ENCODE results near the gene ZC3H13. TPM values are rescaled to one million over a fixed set of nuclear protein-coding genes. Genes with fewer than 3 reads are reported as not detected.

The ZC3H13 gene
- total RNA-seq, 1 experiment from 2014 or later: 8.2 TPM

DNA sequence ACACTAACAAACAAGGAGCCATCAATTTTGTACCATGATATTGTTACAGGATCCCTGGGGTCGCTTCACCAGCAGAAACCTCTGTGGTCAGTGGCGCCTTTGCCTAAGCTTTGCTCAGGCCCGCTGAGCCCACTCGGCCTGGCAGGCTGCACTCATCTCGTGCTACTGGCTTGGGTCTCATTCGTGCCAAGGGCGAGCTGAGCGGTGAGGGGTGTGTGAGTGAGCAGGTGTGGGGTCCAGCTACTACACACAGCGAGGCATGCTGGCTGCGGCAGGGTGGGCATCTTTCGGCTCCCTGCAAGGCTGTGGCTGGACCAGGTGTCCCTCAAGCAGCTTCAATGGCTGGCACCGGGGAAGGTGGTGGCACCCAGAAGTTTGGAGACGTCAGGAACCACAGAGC lies 33.2 kb upstream of the ZC3H13 start:
- Histone ChIP-seq H3K27me3 (ENCODE audit: control insufficient read depth, insufficient read depth, low read length) (no peaks in the 10 kb centered on the region), H3K36me3 (replicated peaks; ENCODE audit: control insufficient read depth, insufficient read depth, low read length) (no peaks in the 10 kb centered on the region), H3K4me3 (ENCODE audit: insufficient read depth, low read depth, low read length) (no peak overlapping the region)
- DNase-seq: no peak

DNA sequence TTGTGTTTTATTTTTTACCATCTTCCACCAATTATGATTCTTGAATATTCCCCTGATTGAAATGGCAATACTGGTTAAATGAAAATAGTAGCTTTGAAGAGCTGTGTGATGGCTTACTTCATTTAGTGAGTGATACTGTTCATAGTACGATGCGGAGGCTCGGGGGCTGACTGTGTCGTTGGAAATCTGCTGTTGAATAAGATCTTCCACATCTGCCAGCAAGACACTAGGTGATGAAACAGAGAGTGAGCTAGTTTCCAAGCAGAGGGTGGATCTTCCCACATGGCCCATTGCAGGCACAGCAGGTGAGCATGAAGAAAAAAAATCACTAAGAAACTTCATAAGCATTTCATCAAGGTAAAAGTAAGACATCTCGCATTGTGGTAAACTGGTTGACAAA lies 29.8 kb upstream of the ZC3H13 start:
- H3K27me3 ChIP-seq (ENCODE audit: control insufficient read depth, insufficient read depth, low read length): no peaks in the 10 kb centered on the region

DNA sequence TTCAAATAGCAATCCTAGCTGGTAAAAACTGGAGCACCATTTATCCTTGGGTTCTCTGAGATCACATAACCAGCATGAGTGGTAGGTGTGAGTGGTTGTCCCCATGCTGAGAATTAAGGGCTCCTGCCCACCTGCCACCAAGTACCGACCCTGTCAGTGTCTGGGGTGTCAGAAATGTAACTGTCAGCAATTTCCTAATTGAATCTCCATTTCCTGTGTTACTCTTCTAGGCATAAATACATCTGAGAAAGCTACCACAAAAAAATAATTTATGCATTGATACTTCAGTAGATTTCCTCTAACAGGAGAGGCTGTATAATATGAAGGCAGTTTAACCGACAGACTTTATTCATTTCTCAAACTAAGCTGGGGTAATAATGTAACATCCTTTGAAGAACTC lies 27.2 kb upstream of the ZC3H13 start:
- no peak overlapping the region for H3K4me3 ChIP-seq (ENCODE audit: insufficient read depth, low read depth, low read length)
- no peaks in the 10 kb centered on the region for H3K27me3 ChIP-seq (ENCODE audit: control insufficient read depth, insufficient read depth, low read length)
- no peaks in the 10 kb centered on the region for H3K36me3 ChIP-seq (replicated peaks; ENCODE audit: control insufficient read depth, insufficient read depth, low read length)
- no peak for DNase-seq

More for the DNA sequence above, 29.8 kb upstream of the ZC3H13 start:
- Histone ChIP-seq H3K36me3 (replicated peaks; ENCODE audit: control insufficient read depth, insufficient read depth, low read length) (no peaks in the 10 kb centered on the region), H3K4me3 (ENCODE audit: insufficient read depth, low read depth, low read length) (no peak overlapping the region)
- no peak for DNase-seq

DNA sequence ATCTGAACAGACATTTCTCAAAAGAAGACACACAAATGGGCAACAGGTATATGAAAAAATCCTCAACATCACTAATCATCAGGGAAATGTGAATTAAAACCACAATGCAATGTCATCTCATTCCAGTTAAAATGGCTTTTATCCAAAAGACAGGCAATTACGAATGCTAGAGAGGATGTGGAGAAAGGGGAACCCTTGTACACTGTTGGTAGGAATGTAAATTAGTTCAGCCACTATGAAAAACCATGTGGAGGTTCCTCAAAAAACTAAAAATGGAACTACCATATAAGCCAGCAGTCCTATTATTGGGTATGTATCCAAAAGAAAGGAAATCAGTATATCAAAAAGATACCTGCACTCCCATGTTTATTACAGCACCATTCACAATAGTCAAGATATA lies 24.7 kb upstream of the ZC3H13 start:
- H3K27me3 ChIP-seq (ENCODE audit: control insufficient read depth, insufficient read depth, low read length): no peaks in the 10 kb centered on the region
- H3K4me3 ChIP-seq (ENCODE audit: insufficient read depth, low read depth, low read length): no peak overlapping the region
- no peak for DNase-seq

DNA sequence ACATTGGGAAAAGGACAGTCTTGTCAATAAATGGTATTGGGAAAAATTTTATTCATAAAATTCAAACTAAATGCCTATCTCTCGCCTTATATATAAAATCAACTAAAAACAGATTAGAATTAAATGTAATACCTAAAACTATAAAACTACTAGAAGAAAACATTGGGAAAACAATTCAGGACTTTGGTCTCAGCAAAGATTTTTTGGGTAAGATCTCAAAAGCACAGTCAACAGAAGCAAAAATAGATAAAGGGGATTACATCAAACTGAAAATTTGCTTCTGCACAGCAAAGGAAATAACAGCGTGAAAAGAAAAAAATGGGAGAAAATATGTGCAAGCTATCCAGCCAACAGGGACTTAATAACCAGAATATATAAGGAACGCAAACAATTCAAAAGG lies 24.3 kb upstream of the ZC3H13 start:
- no peaks in the 10 kb centered on the region for H3K27me3 ChIP-seq (ENCODE audit: control insufficient read depth, insufficient read depth, low read length)
- no peaks in the 10 kb centered on the region for H3K36me3 ChIP-seq (replicated peaks; ENCODE audit: control insufficient read depth, insufficient read depth, low read length)
- no peak overlapping the region for H3K4me3 ChIP-seq (ENCODE audit: insufficient read depth, low read depth, low read length)
- DNase-seq: no peak

More for the DNA sequence above, 24.7 kb upstream of the ZC3H13 start:
- H3K36me3 ChIP-seq (replicated peaks; ENCODE audit: control insufficient read depth, insufficient read depth, low read length): no peaks in the 10 kb centered on the region

DNA sequence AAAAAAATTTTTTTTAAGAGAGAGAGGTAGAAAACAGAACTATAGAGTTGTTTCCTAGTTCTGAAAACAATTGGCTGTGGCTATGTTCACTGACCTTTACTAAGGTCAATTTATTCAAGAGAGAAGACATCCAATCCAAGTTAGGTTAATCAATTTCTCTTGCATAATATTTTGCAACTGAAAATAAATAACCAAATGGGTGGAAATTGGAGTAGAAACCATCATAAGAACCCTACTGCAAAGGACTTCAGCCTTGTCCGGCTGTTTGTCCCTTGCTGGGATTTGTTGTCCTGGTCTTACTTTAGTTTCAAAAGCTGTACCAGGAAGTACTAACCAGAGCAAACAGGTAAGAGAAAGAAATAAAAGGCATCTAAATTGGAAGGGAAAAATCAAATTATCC lies 23.3 kb upstream of the ZC3H13 start:
- DNase-seq: no peak
- H3K27me3 ChIP-seq (ENCODE audit: control insufficient read depth, insufficient read depth, low read length): no peaks in the 10 kb centered on the region
- H3K4me3 ChIP-seq (ENCODE audit: insufficient read depth, low read depth, low read length): no peak overlapping the region
- no peaks in the 10 kb centered on the region for H3K36me3 ChIP-seq (replicated peaks; ENCODE audit: control insufficient read depth, insufficient read depth, low read length)

DNA sequence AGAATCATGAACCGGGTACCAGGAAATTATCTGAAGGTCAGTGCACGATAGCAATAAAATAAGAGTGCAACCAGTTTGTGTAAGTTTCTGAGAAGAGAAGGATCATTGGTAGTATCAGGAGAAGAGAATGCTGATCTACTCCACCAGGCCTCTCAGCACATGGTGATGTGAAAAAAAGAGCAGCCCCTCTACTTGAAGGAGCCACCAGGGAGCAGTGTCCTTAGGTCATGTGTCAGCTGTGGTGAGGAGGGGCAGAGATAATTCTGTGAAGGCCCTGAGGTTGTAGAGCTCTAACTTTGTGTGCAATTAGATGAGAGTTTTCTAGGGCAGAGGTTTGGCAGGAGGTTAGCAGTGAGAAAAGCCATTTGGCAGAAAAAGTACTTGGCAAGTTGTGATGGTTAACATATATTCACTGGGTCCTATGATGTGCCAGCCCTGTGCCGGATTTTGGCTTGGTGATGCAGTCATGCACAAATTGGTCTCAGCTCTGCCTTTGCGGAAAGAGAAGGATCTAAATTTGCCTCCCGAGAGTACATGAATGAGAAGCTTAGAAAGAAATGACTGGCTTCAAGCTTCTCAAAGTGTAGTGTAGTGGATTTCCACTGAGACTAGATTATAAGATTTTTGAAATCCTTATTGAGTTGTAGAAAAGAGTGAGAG lies 19.2 kb upstream of the ZC3H13 start:
- peak; percentile 47 for DNase-seq
- Histone ChIP-seq H3K36me3 (replicated peaks; ENCODE audit: control insufficient read depth, insufficient read depth, low read length) (no peaks in the 10 kb centered on the region), H3K4me3 (ENCODE audit: insufficient read depth, low read depth, low read length) (no peak overlapping the region), H3K27me3 (ENCODE audit: control insufficient read depth, insufficient read depth, low read length) (no peaks in the 10 kb centered on the region)

DNA sequence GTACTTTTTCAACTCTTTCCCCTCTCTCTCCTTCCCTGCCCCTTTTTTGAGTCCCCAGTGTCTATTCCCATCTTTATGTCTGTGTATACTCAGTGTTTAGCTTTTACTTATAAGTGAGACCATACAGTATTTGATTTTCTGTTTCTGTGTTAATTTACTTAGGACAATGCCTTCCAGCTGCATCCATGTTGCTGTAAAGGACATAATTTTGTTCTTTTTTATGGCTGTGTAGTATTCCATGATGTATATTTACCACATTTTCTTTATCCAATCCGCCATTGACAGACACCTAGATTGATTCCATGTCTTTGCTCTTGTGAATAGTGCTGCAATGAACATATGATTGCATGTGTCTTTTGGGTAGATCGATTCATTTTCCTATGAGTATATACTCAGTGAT lies 10.7 kb upstream of the ZC3H13 start:
- Histone ChIP-seq H3K36me3 (replicated peaks; ENCODE audit: control insufficient read depth, insufficient read depth, low read length) (no peaks in the 10 kb centered on the region), H3K4me3 (ENCODE audit: insufficient read depth, low read depth, low read length) (no peak overlapping the region), H3K27me3 (ENCODE audit: control insufficient read depth, insufficient read depth, low read length) (no peaks in the 10 kb centered on the region)
- DNase-seq: no peak

DNA sequence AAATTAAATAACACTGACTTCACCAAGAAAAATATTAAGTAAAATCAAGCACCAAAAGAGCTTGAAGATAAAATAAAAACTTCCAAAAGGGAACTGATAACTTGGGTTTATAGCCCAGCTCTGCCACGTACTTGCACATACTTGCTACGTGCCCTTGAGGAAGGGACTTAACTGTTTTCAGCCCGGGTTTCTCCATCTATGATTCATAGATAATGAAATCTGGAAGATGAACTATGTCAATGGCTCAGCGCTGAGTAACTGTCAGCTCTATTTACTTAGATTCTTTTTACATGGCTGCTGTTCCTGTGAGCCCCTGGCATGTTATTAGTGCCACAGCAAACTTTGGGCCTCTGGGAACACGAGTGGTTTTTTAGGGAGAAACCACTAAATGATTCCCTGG lies 9.6 kb upstream of the ZC3H13 start:
- Histone ChIP-seq H3K4me3 (ENCODE audit: insufficient read depth, low read depth, low read length) (no peak overlapping the region), H3K36me3 (replicated peaks; ENCODE audit: control insufficient read depth, insufficient read depth, low read length) (no peaks in the 10 kb centered on the region), H3K27me3 (ENCODE audit: control insufficient read depth, insufficient read depth, low read length) (no peaks in the 10 kb centered on the region)
- DNase-seq: no peak

DNA sequence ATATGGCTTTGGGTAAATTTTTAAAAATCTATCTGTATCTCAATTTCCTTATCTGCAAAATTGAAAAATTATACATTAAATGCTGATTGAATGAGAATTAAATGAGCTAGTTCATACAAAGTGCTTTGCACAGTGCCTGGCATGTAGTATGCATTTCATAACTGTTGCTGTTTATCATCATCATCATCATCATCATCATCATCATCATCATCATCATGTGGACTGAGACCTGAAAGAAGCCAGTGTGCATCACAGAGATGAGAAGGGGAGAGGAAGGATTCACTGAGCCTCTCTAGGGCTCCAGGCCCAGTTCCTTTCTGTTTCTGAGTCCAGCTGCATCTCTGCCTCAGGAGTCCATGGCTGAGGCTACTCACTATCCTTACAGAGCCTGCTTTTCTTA lies 6.9 kb upstream of the ZC3H13 start:
- Histone ChIP-seq H3K4me3 (ENCODE audit: insufficient read depth, low read depth, low read length) (no peak overlapping the region), H3K36me3 (replicated peaks; ENCODE audit: control insufficient read depth, insufficient read depth, low read length) (no peaks in the 10 kb centered on the region), H3K27me3 (ENCODE audit: control insufficient read depth, insufficient read depth, low read length) (no peaks in the 10 kb centered on the region)
- DNase-seq: no peak

DNA sequence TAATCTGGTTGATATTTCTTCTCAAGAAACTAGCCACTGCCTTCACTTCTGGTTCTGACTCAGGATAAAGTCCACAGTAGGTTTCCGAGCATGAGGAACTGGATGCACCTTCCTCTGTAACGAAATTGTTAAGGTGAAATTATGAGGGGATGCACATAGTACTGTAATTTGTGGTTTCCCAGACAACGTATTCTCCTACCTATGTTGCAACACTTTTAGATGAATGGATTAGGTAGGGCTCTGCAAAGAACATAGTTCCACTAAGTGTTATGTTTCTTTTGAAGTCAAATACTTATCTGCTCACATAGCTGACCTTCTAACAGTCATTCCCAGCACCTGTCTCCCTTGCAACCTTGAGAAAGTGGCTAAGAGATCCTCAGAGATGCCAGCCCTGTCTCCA lies 5.7 kb upstream of the ZC3H13 start:
- peaks cover 2% of the 10 kb centered on the region; the same call in 1 of the 2 replicates for H3K27me3 ChIP-seq (ENCODE audit: control insufficient read depth, insufficient read depth, low read length)

DNA sequence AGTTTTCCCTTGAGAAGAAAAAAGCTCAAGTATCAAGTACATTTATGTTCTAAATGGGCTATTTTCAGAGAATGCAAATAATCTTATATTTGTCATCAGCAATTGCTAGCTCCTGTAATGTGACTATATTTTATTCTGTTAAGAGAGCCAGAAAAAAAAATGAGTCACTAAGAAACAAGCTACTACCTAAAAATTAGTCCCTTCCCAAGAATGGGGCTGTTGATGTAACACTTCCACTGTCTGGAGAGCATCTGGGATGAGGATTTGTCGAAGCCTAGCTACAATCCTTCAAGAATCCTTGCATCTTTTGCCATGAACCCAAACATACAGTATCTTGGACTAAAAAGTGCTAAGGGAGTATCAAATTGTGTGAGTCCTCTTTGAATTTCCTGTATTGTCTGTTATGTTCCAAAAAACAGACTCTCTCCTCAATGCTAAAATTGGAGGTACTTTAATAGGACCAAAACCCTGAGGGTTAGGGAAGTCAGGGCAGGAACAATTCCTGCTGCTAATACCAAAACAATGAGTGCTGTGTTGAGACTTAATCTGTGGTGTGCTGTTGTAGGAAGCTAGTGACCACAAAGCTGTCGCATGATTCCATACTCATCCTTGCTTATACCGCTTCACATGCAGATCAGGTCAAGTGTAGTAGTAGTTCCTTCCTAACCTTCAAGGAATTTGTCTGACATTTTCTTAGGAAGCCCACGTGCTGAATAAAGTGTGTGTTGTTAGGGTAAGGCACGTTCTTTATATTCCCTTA lies 4.9 kb upstream of the ZC3H13 start:
- Histone ChIP-seq H3K4me3 (ENCODE audit: insufficient read depth, low read depth, low read length) (no peak overlapping the region), H3K36me3 (replicated peaks; ENCODE audit: control insufficient read depth, insufficient read depth, low read length) (no peaks in the 10 kb centered on the region), H3K27me3 (ENCODE audit: control insufficient read depth, insufficient read depth, low read length) (peaks cover 2% of the 10 kb centered on the region; the same call in 1 of the 2 replicates)
- no peak for DNase-seq

More for the DNA sequence above, 5.7 kb upstream of the ZC3H13 start:
- Histone ChIP-seq H3K4me3 (ENCODE audit: insufficient read depth, low read depth, low read length) (no peak overlapping the region), H3K36me3 (replicated peaks; ENCODE audit: control insufficient read depth, insufficient read depth, low read length) (no peaks in the 10 kb centered on the region)
- no peak for DNase-seq

DNA sequence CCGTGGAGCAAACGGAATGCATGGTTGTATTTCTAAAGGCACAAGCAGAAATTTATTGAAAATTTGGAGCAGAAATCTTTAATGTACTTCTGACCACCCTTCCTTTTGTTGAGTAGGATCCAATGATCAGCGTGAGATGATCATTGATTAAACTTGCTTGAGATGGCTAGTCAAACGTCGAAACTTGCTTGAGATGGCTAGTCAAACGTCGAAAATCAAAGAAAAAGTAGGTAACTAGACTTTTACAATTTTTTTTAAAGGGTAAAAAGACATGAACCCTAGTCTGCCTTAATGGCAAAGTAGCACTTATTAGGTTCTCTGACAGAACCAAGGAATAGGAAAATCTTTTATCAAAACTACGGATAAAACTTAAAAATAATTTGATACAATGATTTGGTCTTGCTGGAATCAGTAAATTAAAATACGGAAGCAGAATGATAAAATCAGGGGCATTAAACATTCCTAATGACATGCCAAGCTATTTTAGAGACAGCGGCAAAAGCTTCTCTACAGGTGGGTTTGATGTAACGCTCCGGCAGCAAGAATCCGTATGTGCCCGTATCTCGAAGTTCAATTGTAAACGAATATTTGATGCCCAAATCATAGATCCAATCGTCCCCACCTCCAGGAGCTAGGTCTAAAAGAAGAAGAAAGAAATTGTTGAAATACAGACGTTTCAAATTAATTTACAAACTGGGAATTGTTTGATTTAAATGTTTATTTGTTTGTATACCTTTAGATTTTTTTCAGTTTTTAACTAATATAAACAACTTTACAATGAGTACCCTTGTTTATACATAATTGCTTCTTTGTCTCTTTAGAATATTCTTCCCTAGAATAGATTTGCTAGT lies 841 bp upstream of the ZC3H13 start:
- Histone ChIP-seq H3K27me3 (ENCODE audit: control insufficient read depth, insufficient read depth, low read length) (peaks cover 2% of the 10 kb centered on the region; the same call in 1 of the 2 replicates), H3K36me3 (replicated peaks; ENCODE audit: control insufficient read depth, insufficient read depth, low read length) (no peaks in the 10 kb centered on the region), H3K4me3 (ENCODE audit: insufficient read depth, low read depth, low read length) (peak overlapping the region; percentile 85)
- DNase-seq: no peak

DNA sequence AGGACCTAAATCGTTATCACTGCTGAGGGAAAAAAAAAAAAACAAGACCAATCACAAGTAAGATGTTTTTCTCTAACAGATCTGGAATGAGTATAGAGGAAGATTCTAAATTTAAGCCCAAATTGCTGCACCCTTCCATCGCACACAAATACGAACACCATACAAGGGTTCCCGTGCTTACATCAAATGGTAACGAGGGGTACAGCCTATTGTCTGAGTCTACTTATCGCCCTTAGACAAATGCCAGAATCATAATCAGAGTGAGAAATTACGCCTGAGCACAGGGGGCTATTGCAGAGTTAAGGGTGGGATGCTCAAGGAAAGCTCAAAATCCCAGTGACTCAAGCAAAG lies 603 bp downstream of the ZC3H13 start:
- Histone ChIP-seq H3K36me3 (replicated peaks; ENCODE audit: control insufficient read depth, insufficient read depth, low read length) (no peaks in the 10 kb centered on the region), H3K27me3 (ENCODE audit: control insufficient read depth, insufficient read depth, low read length) (peaks cover 2% of the 10 kb centered on the region; the same call in 1 of the 2 replicates), H3K4me3 (ENCODE audit: insufficient read depth, low read depth, low read length) (peak overlapping the region; percentile 85)
- DNase-seq: no peak

DNA sequence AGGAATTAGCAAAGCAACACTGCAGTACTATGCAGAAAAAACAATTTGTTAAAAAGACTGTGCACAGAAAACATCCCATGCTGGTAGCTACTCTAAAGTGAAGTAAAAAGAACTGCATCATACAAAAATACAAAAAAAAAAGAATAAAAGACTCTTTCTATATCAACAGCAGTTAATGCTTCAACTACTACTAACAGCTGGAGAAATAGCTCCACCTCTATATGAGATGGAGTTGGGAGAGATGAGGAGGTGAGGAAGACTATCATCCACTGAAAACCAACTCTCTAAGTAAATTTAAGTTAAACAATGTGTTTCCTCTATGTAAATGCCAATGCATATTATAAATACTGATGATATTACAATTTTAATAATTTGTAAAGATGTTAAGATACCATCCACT lies 1.8 kb downstream of the ZC3H13 start:
- Histone ChIP-seq H3K4me3 (ENCODE audit: insufficient read depth, low read depth, low read length) (no peak overlapping the region), H3K36me3 (replicated peaks; ENCODE audit: control insufficient read depth, insufficient read depth, low read length) (no peaks in the 10 kb centered on the region), H3K27me3 (ENCODE audit: control insufficient read depth, insufficient read depth, low read length) (peaks cover 2% of the 10 kb centered on the region; the same call in 1 of the 2 replicates)
- no peak for DNase-seq

All from H7 (cell line).